Brain microvascular endothelial cell (primary cell): ENCODE data around the gene WDR86.

Source experiments
- DNase-seq: peaks from one replicate; pipeline ENCODE4 v3.0.0-alpha.2; 2020
- H3K27ac ChIP-seq: fragments of 250-450 bp; sonication (Bioruptor Pico); 2 replicates; pipeline ENCODE4 v1.5.1; 2020; ENCODE audit warnings: mild to moderate bottlenecking, moderate library complexity
- H3K27me3 ChIP-seq: fragments of 250-450 bp; sonication (Bioruptor Pico); replicated peaks from 2 replicates; pipeline ENCODE4 v1.5.1; 2020; ENCODE audit warnings: mild to moderate bottlenecking
- H3K36me3 ChIP-seq: fragments of 250-450 bp; sonication (Bioruptor Pico); replicated peaks from 2 replicates; pipeline ENCODE4 v1.5.1; 2020; ENCODE audit warnings: mild to moderate bottlenecking
- H3K4me3 ChIP-seq: 2 replicates; pipeline ENCODE4 v1.5.1; 2011; ENCODE audit warnings: low read depth, mild to moderate bottlenecking, control low read depth, low read length, moderate library complexity
- in situ Hi-C: cut with HindIII; loops from 2 replicates; pipeline ENCODE4 v1.10.0; 2017; ENCODE audit warnings: low sequenced_read_pairs, low pct_ligation_motif_present
- TF ChIP-seq, protein P1 (sequence below): IDR thresholded peaks from 2 replicates; pipeline ENCODE4 v1.5.1; 2011; ENCODE audit warnings: low read depth, mild to moderate bottlenecking, moderate library complexity, low read length, control low read depth, inconsistent platforms; ENCODE audit errors: missing control alignments

Gene WDR86

DNA sequence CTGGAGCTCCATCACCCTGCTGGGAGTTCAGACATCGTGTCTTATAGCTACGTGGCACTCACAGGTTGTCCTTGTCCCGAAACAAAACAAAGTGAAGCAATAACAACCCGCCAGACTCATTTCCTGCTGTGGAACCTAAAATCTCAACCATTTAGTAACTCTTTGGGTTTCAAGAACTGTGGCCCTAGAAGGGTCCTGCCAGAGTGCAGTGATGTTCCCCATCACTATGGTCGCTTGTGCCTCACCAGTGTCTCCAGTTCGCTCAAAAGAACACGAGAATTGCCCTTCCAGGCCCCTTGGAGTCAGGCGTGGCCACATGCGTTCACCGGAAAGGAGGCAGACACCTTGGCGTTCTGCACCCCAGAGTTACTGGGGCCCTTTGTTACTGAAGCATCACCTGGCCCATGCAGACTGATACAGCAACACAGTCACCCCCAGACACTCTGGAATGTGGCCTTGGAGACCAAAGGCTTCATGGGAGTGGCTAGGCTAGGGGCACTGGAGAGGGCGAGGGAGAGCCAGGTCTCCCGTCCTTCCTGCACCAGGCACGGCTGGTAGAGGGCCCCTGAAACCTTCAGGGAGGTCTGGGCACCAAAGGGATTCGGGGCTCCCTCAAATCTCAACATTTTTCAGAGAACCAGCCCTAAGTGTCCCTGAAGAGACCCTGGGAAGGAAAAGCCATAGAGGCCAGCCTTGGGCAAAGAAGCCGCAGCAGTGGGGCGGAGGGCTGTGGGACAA, 29.2 kb upstream of the WDR86 start:
- in situ Hi-C loops, result no loop called here
- Histone ChIP-seq H3K27ac (no peak overlapping the region), H3K4me3 (no peak overlapping the region), H3K27me3 (no peaks in the 10 kb centered on the region), H3K36me3 (no peaks in the 10 kb centered on the region)
- DNase-seq, result no peak
- TF ChIP-seq, protein P1, sequence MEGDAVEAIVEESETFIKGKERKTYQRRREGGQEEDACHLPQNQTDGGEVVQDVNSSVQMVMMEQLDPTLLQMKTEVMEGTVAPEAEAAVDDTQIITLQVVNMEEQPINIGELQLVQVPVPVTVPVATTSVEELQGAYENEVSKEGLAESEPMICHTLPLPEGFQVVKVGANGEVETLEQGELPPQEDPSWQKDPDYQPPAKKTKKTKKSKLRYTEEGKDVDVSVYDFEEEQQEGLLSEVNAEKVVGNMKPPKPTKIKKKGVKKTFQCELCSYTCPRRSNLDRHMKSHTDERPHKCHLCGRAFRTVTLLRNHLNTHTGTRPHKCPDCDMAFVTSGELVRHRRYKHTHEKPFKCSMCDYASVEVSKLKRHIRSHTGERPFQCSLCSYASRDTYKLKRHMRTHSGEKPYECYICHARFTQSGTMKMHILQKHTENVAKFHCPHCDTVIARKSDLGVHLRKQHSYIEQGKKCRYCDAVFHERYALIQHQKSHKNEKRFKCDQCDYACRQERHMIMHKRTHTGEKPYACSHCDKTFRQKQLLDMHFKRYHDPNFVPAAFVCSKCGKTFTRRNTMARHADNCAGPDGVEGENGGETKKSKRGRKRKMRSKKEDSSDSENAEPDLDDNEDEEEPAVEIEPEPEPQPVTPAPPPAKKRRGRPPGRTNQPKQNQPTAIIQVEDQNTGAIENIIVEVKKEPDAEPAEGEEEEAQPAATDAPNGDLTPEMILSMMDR, result no peak

- Histone ChIP-seq H3K27me3 (no peaks in the 10 kb centered on the region), H3K36me3 (no peaks in the 10 kb centered on the region), H3K27ac (no peak overlapping the region), H3K4me3 (no peak overlapping the region)
- no peak for DNase-seq
- in situ Hi-C loops, result no loop called here
- TF ChIP-seq, protein P1, result no peak
Observed at GRCh38 chr7:151437866-151438516, 28.2 kb upstream of the WDR86 start.

DNA sequence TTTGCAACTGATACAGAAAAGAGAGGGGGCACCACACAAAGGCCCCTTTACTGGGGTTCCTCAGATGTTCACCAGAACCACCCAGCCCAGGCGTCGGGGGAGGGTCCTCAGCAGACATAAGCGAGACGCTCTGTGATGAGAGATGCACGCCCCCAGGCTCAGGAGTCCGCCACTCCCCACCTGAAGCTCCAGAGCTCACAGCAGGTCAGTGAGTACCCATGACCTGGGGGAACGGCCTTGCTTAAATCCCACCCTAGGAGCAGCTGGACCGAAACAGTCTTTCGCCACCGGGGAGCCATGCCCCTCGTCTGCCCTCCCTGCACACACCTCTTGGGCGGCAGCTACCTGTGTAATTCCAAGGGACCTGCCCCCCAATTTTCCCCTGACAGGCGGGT, 27.3 kb upstream of the WDR86 start:
- in situ Hi-C loops, result no loop called here
- H3K36me3 ChIP-seq, result no peaks in the 10 kb centered on the region
- no peaks in the 10 kb centered on the region for H3K27me3 ChIP-seq
- H3K27ac ChIP-seq, result no peak overlapping the region
- TF ChIP-seq, protein P1, result no peak
- no peak for DNase-seq
- no peak overlapping the region for H3K4me3 ChIP-seq

- H3K4me3 ChIP-seq, result no peak overlapping the region
- no peak for DNase-seq
- in situ Hi-C loops, result no loop called here
- H3K36me3 ChIP-seq, result no peaks in the 10 kb centered on the region
- no peaks in the 10 kb centered on the region for H3K27me3 ChIP-seq
- TF ChIP-seq, protein P1, result no peak
- H3K27ac ChIP-seq, result no peak overlapping the region
Observed at GRCh38 chr7:151436446-151437158, 26.8 kb upstream of the WDR86 start.

DNA sequence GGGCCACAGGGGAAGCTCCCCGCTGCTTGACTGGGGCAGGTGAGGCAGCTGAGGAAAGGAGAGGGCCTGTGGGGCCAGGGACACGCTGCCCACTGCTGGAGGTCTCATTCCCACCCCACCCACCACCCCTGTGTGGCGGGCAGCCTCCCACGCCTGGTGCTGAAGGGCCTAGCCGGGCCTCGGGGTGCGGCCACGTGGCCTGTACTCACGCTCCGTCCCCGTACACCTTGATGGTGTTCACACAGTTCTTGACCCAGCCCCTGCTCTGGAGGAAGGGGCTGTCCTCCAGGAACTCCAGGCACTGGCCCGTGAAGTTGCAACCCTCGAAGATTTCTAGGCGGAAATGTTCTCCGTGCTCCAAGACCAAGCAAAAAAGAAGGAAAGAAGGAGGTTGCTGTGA, 26.1 kb upstream of the WDR86 start:
- no peaks in the 10 kb centered on the region for H3K27me3 ChIP-seq
- no peak overlapping the region for H3K27ac ChIP-seq
- DNase-seq, result no peak
- TF ChIP-seq, protein P1, result no peak
- in situ Hi-C loops, result no loop called here
- no peaks in the 10 kb centered on the region for H3K36me3 ChIP-seq
- no peak overlapping the region for H3K4me3 ChIP-seq
